ENCODE data around the gene DCTN3. TPM values are rescaled to one million over a fixed set of nuclear protein-coding genes. Genes with fewer than 3 reads are reported as not detected.
A peak's percentile ranks its signal among the peaks of the same experiment; 100 is the strongest.

The DCTN3 gene
- total RNA-seq, 1 donor from 2014 or later, result 86.8 TPM

- DNase-seq (ENCODE audit: low spot score), result no peak
These were observed 3.3 kb upstream of the DCTN3 start for GRCh38 chr9:34623374-34624235.

GRCh38 chr9:34615132-34615531, 5.2 kb downstream of the DCTN3 start:
- DNase-seq (ENCODE audit: low spot score), result no peak

- DNase-seq (ENCODE audit: low spot score), result peak; percentile 85
These were observed 7.4 kb downstream of the DCTN3 start for GRCh38 chr9:34612788-34613390.

- peak; percentile 90 for DNase-seq (ENCODE audit: low spot score)
These were observed 8.2 kb downstream of the DCTN3 start, which contains the start of gene RPP25L for GRCh38 chr9:34611811-34612787. TSS of gene RPP25L (minus strand) at chr9:34612097. CDS start at chr9:34611296, 801 bp downstream.

- DNase-seq (ENCODE audit: low spot score), result no peak
These were observed 9.0 kb downstream of the DCTN3 start for GRCh38 chr9:34611251-34611810.

- no peak for DNase-seq (ENCODE audit: low spot score)
These were observed 9.7 kb downstream of the DCTN3 start for GRCh38 chr9:34610434-34611206.

GRCh38 chr9:34607331-34607730, 13.0 kb downstream of the DCTN3 start:
- DNase-seq (ENCODE audit: low spot score), result no peak

- no peak for DNase-seq (ENCODE audit: low spot score)
These were observed 13.4 kb downstream of the DCTN3 start for GRCh38 chr9:34606905-34607304.

- DNase-seq (ENCODE audit: low spot score), result no peak
These were observed 14.1 kb downstream of the DCTN3 start for GRCh38 chr9:34606190-34606589.

- DNase-seq (ENCODE audit: low spot score), result peak; percentile 86
These were observed 16.6 kb downstream of the DCTN3 start for GRCh38 chr9:34603610-34604231.

- no peak for DNase-seq (ENCODE audit: low spot score)
These were observed 18.2 kb downstream of the DCTN3 start for GRCh38 chr9:34601937-34602573.

GRCh38 chr9:34600908-34601307, 19.4 kb downstream of the DCTN3 start:
- DNase-seq (ENCODE audit: low spot score), result peak; percentile 57

GRCh38 chr9:34599546-34599945, 20.7 kb downstream of the DCTN3 start:
- DNase-seq (ENCODE audit: low spot score), result no peak

GRCh38 chr9:34594177-34594576, 26.1 kb downstream of the DCTN3 start:
- peak; percentile 54 for DNase-seq (ENCODE audit: low spot score)

GRCh38 chr9:34592895-34593601, 27.2 kb downstream of the DCTN3 start:
- DNase-seq (ENCODE audit: low spot score), result peak; percentile 82

GRCh38 chr9:34591917-34592866, 28.1 kb downstream of the DCTN3 start:
- DNase-seq (ENCODE audit: low spot score), result no peak

- peak; percentile 89 for DNase-seq (ENCODE audit: low spot score)
These were observed 28.9 kb downstream of the DCTN3 start for GRCh38 chr9:34591248-34591916.
